Esophagus muscularis mucosa (tissue), 4 donors: Measurements from ENCODE around the gene NDUFA3. TPM values are rescaled to one million over a fixed set of nuclear protein-coding genes. Genes with fewer than 3 reads are reported as not detected.
A peak's percentile ranks its signal among the peaks of the same experiment; 100 is the strongest.

ENCODE experiments used
- DNase-seq: peaks from one replicate; pipeline ENCODE4 v3.0.0-alpha.2; 2017; ENCODE audit errors: extremely low spot score
- H3K27ac ChIP-seq, 4 donors: fragments of 200-600 bp; sonication (generic); replicated peaks in 1 of 4; 1 replicate in 3 of 4; 2 replicates in 1 of 4; pipeline ENCODE4 v1.5.1; 2016 to 2019; ENCODE audit warnings: mild to moderate bottlenecking in 1 of 4
- H3K27me3 ChIP-seq, 4 donors: fragments of 200-600 bp; sonication (generic); one replicate each; pipeline versions ENCODE4 v1.5.1 to v1.6.0; 2016 to 2019
- H3K36me3 ChIP-seq, 4 donors: fragments of 200-600 bp; sonication (generic); one replicate each; pipeline ENCODE4 v1.5.1; 2016 to 2019
- H3K4me1 ChIP-seq, 4 donors: fragments of 200-600 bp; sonication (generic); one replicate each; pipeline ENCODE4 v1.5.1; 2016 to 2019
- H3K4me3 ChIP-seq, 4 donors: fragments of 200-600 bp; sonication (generic); 1 replicate in 2 of 4; 2 replicates in 2 of 4; pipeline ENCODE4 v1.5.1; 2016 to 2019; ENCODE audit warnings: mild to moderate bottlenecking in 4 of 4, moderate library complexity in 1 of 4
- H3K9me3 ChIP-seq, 4 donors: fragments of 200-600 bp; sonication (generic); 1 replicate in 3 of 4; 2 replicates in 1 of 4; pipeline ENCODE4 v1.5.1; 2016 to 2019
- EP300 ChIP-seq: sonication (generic); formaldehyde crosslinking; IDR thresholded peaks from one replicate; pipeline ENCODE4 v1.6.1; 2017; ENCODE audit warnings: antibody characterized with exemption
- POLR2A ChIP-seq: fragments of 450-650 bp; IDR thresholded peaks from one replicate; pipeline ENCODE4 v1.6.1; 2017; ENCODE audit warnings: antibody characterized with exemption, moderate library complexity, mild to moderate bottlenecking, low read depth
- POLR2AphosphoS5 ChIP-seq, 2 donors: sonication (generic); formaldehyde crosslinking; IDR thresholded peaks; one replicate each; pipeline ENCODE4 v1.6.1; 2017; ENCODE audit warnings: antibody characterized with exemption in 2 of 2
- WGBS: methylation state at CpG from one replicate; pipeline ENCODE4 v1.1.5; 2018; 5-methylcytosine and 5-hydroxymethylcytosine counted together
- intact Hi-C: fragments of 100-400 bp; cut with DNase I; formaldehyde crosslinking; loops from one replicate; pipeline ENCODE4 v1.15.1; 2023
- total RNA-seq, 4 donors: library from RNA; depleted of rRNA; stranded (reverse); fragments of >200 nt; gene quantifications; one replicate each; pipeline versions ENCODE4 v1.1.0 to v1.2.1, GENCODE V29; 2016
- TF ChIP-seq, protein P1 (sequence below), 3 experiments: fragments of 200-600 bp in 2 of 3; fragments of 450-650 bp in 1 of 3; sonication (generic) in 2 of 3; IDR thresholded peaks; one replicate each; pipeline ENCODE4 v1.5.1; 2017 to 2019; ENCODE audit warnings: antibody characterized with exemption in 3 of 3, mild to moderate bottlenecking in 2 of 3, moderate library complexity in 1 of 3

The NDUFA3 gene
- total RNA-seq, 4 donors from 2014 or later = 9.1 to 50.9 (median 26.4) TPM

DNA sequence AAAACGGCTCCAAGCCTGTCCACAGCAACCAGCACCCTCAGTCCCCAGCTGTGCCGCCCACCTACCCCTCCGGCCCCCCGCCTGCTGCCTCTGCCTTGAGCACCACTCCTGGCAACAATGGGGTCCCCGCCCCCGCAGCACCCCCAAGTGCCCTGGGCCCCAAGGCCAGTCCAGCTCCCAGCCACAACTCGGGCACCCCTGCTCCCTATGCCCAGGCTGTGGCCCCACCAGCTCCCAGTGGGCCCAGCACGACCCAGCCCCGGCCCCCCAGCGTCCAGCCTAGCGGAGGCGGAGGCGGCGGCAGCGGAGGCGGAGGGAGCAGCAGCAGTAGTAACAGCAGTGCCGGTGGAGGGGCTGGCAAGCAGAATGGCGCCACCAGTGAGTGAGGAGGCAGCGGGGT, 45.5 kb downstream of the NDUFA3 start:
- Histone ChIP-seq H3K36me3 (peaks cover 93 to 100% (median 100%) of the 10 kb centered on the region in 4 donors), H3K4me1 (peaks cover 11 to 33% (median 26%) of the 10 kb centered on the region in 4 donors), H3K9me3 (no peaks in the 10 kb centered on the region), H3K4me3 (no peak overlapping the region), H3K27me3 (no peaks in the 10 kb centered on the region), H3K27ac (peak overlapping the region in 2 of 4 donors; percentile 13 to 47)
- TF ChIP-seq POLR2AphosphoS5 (IDR thresholded peaks at IDR 0.05) = no peak
- TF ChIP-seq, protein P1, sequence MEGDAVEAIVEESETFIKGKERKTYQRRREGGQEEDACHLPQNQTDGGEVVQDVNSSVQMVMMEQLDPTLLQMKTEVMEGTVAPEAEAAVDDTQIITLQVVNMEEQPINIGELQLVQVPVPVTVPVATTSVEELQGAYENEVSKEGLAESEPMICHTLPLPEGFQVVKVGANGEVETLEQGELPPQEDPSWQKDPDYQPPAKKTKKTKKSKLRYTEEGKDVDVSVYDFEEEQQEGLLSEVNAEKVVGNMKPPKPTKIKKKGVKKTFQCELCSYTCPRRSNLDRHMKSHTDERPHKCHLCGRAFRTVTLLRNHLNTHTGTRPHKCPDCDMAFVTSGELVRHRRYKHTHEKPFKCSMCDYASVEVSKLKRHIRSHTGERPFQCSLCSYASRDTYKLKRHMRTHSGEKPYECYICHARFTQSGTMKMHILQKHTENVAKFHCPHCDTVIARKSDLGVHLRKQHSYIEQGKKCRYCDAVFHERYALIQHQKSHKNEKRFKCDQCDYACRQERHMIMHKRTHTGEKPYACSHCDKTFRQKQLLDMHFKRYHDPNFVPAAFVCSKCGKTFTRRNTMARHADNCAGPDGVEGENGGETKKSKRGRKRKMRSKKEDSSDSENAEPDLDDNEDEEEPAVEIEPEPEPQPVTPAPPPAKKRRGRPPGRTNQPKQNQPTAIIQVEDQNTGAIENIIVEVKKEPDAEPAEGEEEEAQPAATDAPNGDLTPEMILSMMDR (IDR thresholded peaks at IDR 0.05) = no peak
- no peak for TF ChIP-seq POLR2A
- no peak for TF ChIP-seq EP300
- no peak for DNase-seq
- intact Hi-C loops = no loop called here
- WGBS = 67% methylated on average over 16 of the region's 19 CpGs

DNA sequence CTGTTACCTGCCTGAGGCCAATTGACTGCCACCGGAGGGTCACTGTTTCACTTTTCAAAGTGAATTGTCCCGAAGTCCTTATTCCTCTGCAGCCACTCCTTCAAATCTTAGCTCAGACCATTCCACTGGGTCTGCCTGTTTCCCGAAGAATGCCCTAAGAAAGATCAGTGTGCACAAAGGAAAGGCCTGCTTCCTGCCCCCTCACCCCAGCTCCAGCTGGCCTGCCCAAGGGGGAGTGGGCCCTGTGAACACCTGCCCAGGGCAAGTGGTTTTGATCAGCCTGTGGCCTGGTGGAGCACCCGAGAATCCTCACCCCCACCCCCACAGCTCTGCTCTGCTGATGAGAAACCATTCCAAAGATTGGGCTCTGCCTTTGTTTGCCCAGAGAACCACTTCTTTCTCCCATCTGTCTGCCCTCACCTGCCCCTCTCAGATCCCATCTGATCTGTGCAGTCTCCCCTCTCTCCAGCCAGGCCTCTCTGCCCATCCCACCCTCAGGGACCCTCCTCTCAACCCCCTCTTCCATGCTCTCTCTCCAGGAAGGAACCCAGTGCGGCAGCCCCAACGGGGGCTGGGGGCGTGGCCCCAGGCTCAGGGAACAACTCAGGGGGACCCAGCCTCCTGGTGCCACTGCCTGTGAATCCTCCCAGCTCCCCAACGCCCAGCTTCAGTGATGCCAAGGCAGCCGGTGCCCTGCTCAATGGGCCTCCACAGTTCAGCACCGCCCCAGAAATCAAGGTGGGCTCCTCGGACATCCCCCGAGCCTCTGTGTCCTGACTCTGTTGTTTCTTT, 46.6 kb downstream of the NDUFA3 start:
- intact Hi-C loops = no loop called here
- WGBS = 86% methylated on average over 12 of the region's 12 CpGs
- Histone ChIP-seq H3K27ac (peak overlapping the region in 1 of 4 donors; percentile 13), H3K4me3 (no peak overlapping the region), H3K36me3 (peaks cover 93 to 100% (median 100%) of the 10 kb centered on the region in 4 donors), H3K27me3 (no peaks in the 10 kb centered on the region), H3K4me1 (peaks cover 11 to 43% (median 33%) of the 10 kb centered on the region in 4 donors), H3K9me3 (no peaks in the 10 kb centered on the region)
- TF ChIP-seq, protein P1 (IDR thresholded peaks at IDR 0.05) = no peak
- TF ChIP-seq POLR2AphosphoS5 (IDR thresholded peaks at IDR 0.05) = no peak
- no peak for TF ChIP-seq EP300
- TF ChIP-seq POLR2A = no peak
- no peak for DNase-seq

DNA sequence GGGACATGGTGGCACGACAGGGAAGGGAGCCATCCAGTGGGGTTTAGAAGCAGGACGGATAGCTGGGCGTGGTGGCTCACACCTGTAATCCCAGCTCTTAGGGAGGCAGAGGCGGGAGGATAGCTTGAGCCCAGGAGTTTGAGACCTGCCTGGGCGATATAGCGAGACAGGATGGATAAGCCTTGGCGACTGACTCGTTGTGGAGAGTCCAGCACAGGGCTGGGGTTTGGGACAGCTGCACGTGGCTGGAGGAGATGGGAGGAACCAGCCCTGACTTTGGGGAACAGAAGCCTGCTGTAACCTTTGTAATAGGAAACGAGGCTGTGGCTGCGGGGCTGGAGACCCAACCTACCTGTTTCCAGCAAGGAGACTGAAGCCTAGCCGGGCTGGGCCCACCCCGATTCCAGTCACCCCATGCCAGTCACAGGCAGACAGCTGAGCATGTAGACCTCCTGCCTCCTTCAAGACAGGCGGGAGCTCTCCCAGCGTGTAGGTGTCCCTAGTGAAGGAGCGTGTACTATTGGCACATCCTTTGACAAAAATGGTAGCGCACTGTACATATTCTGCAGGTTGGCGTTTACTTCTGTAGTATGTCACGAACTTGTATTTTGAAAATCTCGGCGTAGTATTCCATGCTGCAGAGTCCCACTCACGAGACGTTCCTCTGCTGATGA, 48.8 kb downstream of the NDUFA3 start:
- Histone ChIP-seq H3K36me3 (peaks cover 93 to 100% (median 100%) of the 10 kb centered on the region in 4 donors), H3K9me3 (no peaks in the 10 kb centered on the region), H3K4me1 (peaks cover 11 to 35% (median 29%) of the 10 kb centered on the region in 4 donors), H3K27ac (no peak overlapping the region), H3K4me3 (no peak overlapping the region), H3K27me3 (no peaks in the 10 kb centered on the region)
- intact Hi-C loops = no loop called here
- DNase-seq = no peak
- TF ChIP-seq EP300 = no peak
- TF ChIP-seq POLR2A = no peak
- no peak for TF ChIP-seq POLR2AphosphoS5 (IDR thresholded peaks at IDR 0.05)
- TF ChIP-seq, protein P1 (IDR thresholded peaks at IDR 0.05) = no peak
- WGBS = 86% methylated on average over 21 of the region's 23 CpGs

DNA sequence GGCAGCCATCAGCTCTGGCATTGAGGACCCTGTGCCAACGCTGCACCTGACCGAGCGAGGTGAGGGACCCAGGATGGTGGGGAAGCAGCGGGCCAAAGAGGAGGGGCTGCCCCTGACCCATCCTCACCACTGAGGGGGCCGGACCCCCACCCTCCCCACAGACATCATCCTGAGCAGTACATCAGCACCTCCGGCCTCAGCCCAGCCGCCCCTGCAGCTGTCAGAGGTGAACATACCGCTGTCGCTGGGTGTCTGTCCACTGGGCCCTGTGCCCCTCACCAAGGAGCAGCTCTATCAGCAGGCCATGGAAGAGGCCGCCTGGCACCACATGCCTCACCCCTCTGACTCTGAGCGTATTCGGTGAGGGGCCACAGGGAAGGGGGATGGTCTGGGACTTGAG, 49.6 kb downstream of the NDUFA3 start:
- Histone ChIP-seq H3K4me1 (peaks cover 7 to 27% (median 22%) of the 10 kb centered on the region in 4 donors), H3K4me3 (no peak overlapping the region), H3K36me3 (peaks cover 93 to 100% (median 100%) of the 10 kb centered on the region in 4 donors), H3K27me3 (no peaks in the 10 kb centered on the region), H3K27ac (no peak overlapping the region), H3K9me3 (no peaks in the 10 kb centered on the region)
- 92% methylated on average over 7 of the region's 12 CpGs for WGBS
- no peak for TF ChIP-seq POLR2A
- peak in 1 of 2 donors; percentile 27 for TF ChIP-seq POLR2AphosphoS5 (IDR thresholded peaks at IDR 0.05)
- intact Hi-C loops = no loop called here
- DNase-seq = no peak

DNA sequence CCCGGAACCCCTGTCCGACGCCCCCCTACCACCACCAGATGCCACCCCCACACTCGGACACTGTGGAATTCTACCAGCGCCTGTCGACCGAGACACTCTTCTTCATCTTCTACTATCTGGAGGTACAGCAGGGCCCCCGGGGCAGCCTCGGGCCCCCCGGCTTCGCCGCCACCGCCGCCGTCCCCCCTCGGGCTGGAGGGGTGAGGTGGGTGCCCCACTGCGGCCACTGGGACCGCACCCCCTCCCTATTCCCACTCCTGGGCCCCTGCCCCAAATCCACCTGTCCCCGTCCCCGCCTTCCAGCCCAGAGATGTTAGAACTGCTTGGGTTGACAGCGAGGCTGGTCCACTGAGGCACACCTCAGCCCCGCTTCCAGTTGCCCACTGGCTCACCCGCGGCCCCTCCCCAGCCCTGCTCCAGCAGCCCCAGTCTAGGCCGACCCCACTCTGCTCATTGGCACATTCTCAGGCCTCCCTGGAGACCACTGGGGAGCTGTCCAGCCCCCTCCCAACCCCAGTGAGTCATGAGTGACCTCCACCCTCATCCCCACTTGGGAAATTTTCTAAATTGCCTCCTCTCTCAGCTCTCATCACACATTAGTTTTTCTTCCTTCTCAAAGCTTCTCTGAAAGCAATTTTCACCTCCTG, 50.3 kb downstream of the NDUFA3 start:
- WGBS = 83% methylated on average over 25 of the region's 25 CpGs
- H3K4me3 ChIP-seq = no peak overlapping the region
- TF ChIP-seq, protein P1 (IDR thresholded peaks at IDR 0.05) = no peak
- TF ChIP-seq POLR2AphosphoS5 (IDR thresholded peaks at IDR 0.05) (no peak), POLR2A (no peak), EP300 (no peak)
- no peaks in the 10 kb centered on the region for H3K9me3 ChIP-seq
- peak overlapping the region; percentile 25 to 52 (median 44) for H3K27ac ChIP-seq
- peaks cover 5 to 26% (median 20%) of the 10 kb centered on the region in 4 donors for H3K4me1 ChIP-seq
- no peak for DNase-seq
- peaks cover 91 to 100% (median 100%) of the 10 kb centered on the region in 4 donors for H3K36me3 ChIP-seq
- H3K27me3 ChIP-seq = no peaks in the 10 kb centered on the region
- intact Hi-C loops = no loop called here
